ENCODE data around the gene USPL1. TPM values are rescaled to one million over a fixed set of nuclear protein-coding genes. Genes with fewer than 3 reads are reported as not detected.

USPL1 gene
- total and polyA plus RNA-seq, 2 of the 13 experiments (the other 11 are each of a cell fraction or from before 2014, with no cell fraction given), result 13.7 to 15.9 TPM

DNA sequence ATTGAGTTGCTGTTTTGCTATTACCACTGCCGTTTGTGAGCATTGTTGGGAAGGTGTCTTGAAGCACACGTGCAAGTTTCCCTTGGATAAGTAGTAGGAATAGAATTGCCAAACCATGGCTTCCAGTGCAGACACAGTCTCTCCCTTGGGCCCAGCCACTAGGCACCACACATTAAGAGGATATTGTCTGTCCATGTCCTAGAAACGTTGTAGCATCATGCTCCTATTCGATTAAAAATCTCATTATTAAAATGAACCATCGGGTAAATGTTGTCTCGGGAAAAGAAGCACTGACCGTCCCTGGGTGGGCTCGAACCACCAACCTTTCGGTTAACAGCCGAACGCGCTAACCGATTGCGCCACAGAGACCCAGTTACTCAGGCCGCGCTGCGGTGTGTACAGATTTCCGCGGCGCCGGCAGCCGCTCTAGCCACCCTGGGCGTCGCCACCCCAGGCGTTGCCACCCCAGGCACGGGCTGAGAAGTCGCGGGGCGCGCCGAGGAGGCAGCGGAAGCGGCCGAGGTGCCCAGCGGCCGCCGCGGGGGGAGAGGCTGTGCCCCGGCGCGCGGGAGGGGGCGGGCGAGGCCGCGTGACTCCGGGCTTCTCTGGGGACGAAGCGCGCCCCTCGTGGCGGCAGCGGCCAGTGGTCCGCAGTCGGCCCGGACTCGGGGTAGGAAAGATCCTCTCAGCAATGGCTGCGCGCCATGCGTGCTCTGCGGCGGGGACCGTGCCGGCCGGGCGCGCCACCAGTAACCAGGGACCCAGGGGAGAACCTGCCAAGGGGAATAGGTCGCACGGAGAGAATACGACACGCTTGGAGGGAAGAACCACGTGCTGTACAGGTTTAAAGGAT, 56.2 kb downstream of the USPL1 start (continued):
- TF ChIP-seq, protein P1, sequence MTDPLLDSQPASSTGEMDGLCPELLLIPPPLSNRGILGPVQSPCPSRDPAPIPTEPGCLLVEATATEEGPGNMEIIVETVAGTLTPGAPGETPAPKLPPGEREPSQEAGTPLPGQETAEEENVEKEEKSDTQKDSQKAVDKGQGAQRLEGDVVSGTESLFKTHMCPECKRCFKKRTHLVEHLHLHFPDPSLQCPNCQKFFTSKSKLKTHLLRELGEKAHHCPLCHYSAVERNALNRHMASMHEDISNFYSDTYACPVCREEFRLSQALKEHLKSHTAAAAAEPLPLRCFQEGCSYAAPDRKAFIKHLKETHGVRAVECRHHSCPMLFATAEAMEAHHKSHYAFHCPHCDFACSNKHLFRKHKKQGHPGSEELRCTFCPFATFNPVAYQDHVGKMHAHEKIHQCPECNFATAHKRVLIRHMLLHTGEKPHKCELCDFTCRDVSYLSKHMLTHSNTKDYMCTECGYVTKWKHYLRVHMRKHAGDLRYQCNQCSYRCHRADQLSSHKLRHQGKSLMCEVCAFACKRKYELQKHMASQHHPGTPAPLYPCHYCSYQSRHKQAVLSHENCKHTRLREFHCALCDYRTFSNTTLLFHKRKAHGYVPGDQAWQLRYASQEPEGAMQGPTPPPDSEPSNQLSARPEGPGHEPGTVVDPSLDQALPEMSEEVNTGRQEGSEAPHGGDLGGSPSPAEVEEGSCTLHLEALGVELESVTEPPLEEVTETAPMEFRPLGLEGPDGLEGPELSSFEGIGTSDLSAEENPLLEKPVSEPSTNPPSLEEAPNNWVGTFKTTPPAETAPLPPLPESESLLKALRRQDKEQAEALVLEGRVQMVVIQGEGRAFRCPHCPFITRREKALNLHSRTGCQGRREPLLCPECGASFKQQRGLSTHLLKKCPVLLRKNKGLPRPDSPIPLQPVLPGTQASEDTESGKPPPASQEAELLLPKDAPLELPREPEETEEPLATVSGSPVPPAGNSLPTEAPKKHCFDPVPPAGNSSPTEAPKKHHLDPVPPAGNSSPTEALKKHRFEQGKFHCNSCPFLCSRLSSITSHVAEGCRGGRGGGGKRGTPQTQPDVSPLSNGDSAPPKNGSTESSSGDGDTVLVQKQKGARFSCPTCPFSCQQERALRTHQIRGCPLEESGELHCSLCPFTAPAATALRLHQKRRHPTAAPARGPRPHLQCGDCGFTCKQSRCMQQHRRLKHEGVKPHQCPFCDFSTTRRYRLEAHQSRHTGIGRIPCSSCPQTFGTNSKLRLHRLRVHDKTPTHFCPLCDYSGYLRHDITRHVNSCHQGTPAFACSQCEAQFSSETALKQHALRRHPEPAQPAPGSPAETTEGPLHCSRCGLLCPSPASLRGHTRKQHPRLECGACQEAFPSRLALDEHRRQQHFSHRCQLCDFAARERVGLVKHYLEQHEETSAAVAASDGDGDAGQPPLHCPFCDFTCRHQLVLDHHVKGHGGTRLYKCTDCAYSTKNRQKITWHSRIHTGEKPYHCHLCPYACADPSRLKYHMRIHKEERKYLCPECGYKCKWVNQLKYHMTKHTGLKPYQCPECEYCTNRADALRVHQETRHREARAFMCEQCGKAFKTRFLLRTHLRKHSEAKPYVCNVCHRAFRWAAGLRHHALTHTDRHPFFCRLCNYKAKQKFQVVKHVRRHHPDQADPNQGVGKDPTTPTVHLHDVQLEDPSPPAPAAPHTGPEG (CRISPR knock-in tag; IDR thresholded peaks at IDR 0.05), result no peak
- TF ChIP-seq, protein P2, sequence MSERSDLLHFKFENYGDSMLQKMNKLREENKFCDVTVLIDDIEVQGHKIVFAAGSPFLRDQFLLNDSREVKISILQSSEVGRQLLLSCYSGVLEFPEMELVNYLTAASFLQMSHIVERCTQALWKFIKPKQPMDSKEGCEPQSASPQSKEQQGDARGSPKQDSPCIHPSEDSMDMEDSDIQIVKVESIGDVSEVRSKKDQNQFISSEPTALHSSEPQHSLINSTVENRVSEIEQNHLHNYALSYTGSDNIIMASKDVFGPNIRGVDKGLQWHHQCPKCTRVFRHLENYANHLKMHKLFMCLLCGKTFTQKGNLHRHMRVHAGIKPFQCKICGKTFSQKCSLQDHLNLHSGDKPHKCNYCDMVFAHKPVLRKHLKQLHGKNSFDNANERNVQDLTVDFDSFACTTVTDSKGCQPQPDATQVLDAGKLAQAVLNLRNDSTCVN (CRISPR knock-in tag; IDR thresholded peaks at IDR 0.05; ENCODE audit: borderline replicate concordance), result no peak
- TF ChIP-seq, protein P3, sequence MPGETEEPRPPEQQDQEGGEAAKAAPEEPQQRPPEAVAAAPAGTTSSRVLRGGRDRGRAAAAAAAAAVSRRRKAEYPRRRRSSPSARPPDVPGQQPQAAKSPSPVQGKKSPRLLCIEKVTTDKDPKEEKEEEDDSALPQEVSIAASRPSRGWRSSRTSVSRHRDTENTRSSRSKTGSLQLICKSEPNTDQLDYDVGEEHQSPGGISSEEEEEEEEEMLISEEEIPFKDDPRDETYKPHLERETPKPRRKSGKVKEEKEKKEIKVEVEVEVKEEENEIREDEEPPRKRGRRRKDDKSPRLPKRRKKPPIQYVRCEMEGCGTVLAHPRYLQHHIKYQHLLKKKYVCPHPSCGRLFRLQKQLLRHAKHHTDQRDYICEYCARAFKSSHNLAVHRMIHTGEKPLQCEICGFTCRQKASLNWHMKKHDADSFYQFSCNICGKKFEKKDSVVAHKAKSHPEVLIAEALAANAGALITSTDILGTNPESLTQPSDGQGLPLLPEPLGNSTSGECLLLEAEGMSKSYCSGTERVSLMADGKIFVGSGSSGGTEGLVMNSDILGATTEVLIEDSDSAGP (CRISPR knock-in tag; IDR thresholded peaks at IDR 0.05; ENCODE audit: borderline replicate concordance), result peak; percentile 57; the same call in 1 of the 2 replicates
- TF ChIP-seq SATB2 (CRISPR knock-in tag; IDR thresholded peaks at IDR 0.05) (0 out of 2 replicates have a peak, but pooled peaks have one; percentile 32), TAF15 (IDR thresholded peaks at IDR 0.05; ENCODE audit: low read depth, low read length, poor library complexity, severe bottlenecking) (no peak), ZNF160 (CRISPR knock-in tag; IDR thresholded peaks at IDR 0.05) (no peak; the same call in 1 of the 2 replicates), ZNF232 (CRISPR knock-in tag; IDR thresholded peaks at IDR 0.05; ENCODE audit: borderline replicate concordance) (no peak), ZNF777 (CRISPR knock-in tag; IDR thresholded peaks at IDR 0.05) (no peak), MYC (CRISPR knock-in tag; IDR thresholded peaks at IDR 0.05; ENCODE audit: borderline replicate concordance) (peak; percentile 89), ETV5 (CRISPR knock-in tag; IDR thresholded peaks at IDR 0.05; ENCODE audit: borderline replicate concordance) (peak; percentile 52), KAT8 (CRISPR knock-in tag; IDR thresholded peaks at IDR 0.05) (no peak)
- TF ChIP-seq, protein P4, sequence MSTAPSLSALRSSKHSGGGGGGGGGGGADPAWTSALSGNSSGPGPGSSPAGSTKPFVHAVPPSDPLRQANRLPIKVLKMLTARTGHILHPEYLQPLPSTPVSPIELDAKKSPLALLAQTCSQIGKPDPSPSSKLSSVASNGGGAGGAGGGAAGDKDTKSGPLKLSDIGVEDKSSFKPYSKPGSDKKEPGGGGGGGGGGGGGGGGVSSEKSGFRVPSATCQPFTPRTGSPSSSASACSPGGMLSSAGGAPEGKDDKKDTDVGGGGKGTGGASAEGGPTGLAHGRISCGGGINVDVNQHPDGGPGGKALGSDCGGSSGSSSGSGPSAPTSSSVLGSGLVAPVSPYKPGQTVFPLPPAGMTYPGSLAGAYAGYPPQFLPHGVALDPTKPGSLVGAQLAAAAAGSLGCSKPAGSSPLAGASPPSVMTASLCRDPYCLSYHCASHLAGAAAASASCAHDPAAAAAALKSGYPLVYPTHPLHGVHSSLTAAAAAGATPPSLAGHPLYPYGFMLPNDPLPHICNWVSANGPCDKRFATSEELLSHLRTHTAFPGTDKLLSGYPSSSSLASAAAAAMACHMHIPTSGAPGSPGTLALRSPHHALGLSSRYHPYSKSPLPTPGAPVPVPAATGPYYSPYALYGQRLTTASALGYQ (CRISPR knock-in tag; IDR thresholded peaks at IDR 0.05), result no peak
- TF ChIP-seq, protein P5, sequence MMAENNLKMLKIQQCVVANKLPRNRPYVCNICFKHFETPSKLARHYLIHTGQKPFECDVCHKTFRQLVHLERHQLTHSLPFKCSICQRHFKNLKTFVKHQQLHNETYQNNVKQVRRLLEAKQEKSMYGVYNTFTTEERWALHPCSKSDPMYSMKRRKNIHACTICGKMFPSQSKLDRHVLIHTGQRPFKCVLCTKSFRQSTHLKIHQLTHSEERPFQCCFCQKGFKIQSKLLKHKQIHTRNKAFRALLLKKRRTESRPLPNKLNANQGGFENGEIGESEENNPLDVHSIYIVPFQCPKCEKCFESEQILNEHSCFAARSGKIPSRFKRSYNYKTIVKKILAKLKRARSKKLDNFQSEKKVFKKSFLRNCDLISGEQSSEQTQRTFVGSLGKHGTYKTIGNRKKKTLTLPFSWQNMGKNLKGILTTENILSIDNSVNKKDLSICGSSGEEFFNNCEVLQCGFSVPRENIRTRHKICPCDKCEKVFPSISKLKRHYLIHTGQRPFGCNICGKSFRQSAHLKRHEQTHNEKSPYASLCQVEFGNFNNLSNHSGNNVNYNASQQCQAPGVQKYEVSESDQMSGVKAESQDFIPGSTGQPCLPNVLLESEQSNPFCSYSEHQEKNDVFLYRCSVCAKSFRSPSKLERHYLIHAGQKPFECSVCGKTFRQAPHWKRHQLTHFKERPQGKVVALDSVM (CRISPR knock-in tag; IDR thresholded peaks at IDR 0.05), result peak; percentile 59
